HepG2 (cell line): ENCODE results near the gene DDHD1. TPM values are rescaled to one million over a fixed set of nuclear protein-coding genes. Genes with fewer than 3 reads are reported as not detected.

Source experiments
- ATAC-seq: fragments of 200-7000 bp; cut with Tn5 transposase; 3 replicates; pipeline ENCODE4 v1.9.1; 2020; ENCODE audit warnings: mild to moderate bottlenecking, moderate library complexity
- BruUV-seq: library from RNA; stranded (reverse); fragments of 400-500 nt; replicated peaks from 2 replicates; lab custom pipeline; 2021; lab: Mats Ljungman, UMichigan
- CTCF ChIA-PET: fragments of 300-600 bp; formaldehyde crosslinking; extraction: SDS; loops from one replicate; lab custom pipeline; 2021; ENCODE audit warnings: low total read pairs, inconsistent platforms, low intra/inter-chr PET ratio; lab: Yijun Ruan, JAX
- POLR2A ChIA-PET: fragments of 350-600 bp; sonication (Branson Sonifier 250); formaldehyde crosslinking; loops from one replicate; lab custom pipeline; 2020; ENCODE audit warnings: antibody characterized with exemption, inconsistent platforms; lab: Yijun Ruan, JAX
- DNase-seq: peaks from one replicate; pipeline ENCODE4 v3.0.0-alpha.2; 2015; ENCODE audit warnings: low spot score
- FAIRE-seq: peaks from 3 replicates; lab custom pipeline; 2011; peaks lifted over from hg19 to GRCh38; lab: Jason Lieb, UNC
- H2AFZ ChIP-seq: one replicate; pipeline ENCODE4 v1.6.1; 2011; ENCODE audit warnings: low read length, inconsistent platforms
- H3K27ac ChIP-seq: fragments of 300-600 bp; 3 replicates; pipeline ENCODE4 v1.8.0; 2011; ENCODE audit warnings: mixed run types, mild to moderate bottlenecking, mixed read lengths, low read length, inconsistent platforms; ENCODE audit not compliant: insufficient read depth; ENCODE audit errors: extremely low read length
- H3K27me3 ChIP-seq, 2 experiments: fragments of 200-600 bp in 1 of 2; 2 replicates in 1 of 2; 3 replicates in 1 of 2; pipeline versions ENCODE4 v1.6.0 to v1.8.0; 2011; ENCODE audit warnings: low read length in 2 of 2, mild to moderate bottlenecking in 2 of 2, moderate library complexity in 2 of 2, inconsistent platforms in 1 of 2; ENCODE audit not compliant: insufficient read depth in 2 of 2, control insufficient read depth in 1 of 2
- H3K36me3 ChIP-seq, 2 experiments: fragments of 200-600 bp in 1 of 2; replicated peaks in 1 of 2; 2 replicates in 1 of 2; 3 replicates in 1 of 2; pipeline versions ENCODE4 v1.5.1 to v1.8.0; 2011; ENCODE audit warnings: low read length in 2 of 2, inconsistent platforms in 1 of 2; ENCODE audit not compliant: insufficient read depth in 2 of 2, control insufficient read depth in 1 of 2
- H3K4me1 ChIP-seq: 2 replicates; pipeline ENCODE4 v1.5.1; 2012; ENCODE audit warnings: low read length, inconsistent platforms; ENCODE audit not compliant: insufficient read depth
- H3K4me2 ChIP-seq: 2 replicates; pipeline ENCODE4 v1.6.0; 2011; ENCODE audit warnings: low read depth, low read length, inconsistent platforms
- H3K4me3 ChIP-seq, 3 experiments: fragments of 200-600 bp in 1 of 3; sonication (generic), shearing (Covaris generic) in 1 of 3; replicated peaks in 1 of 3; 2 replicates each; pipeline ENCODE4 v1.5.1; 2011 to 2016; ENCODE audit warnings: low read length in 3 of 3, inconsistent platforms in 2 of 3, low read depth in 2 of 3, mild to moderate bottlenecking in 2 of 3, control low read depth in 1 of 3, mixed read lengths in 1 of 3; ENCODE audit not compliant: insufficient read depth in 1 of 3
- H3K79me2 ChIP-seq: one replicate; pipeline ENCODE4 v1.6.1; 2011; ENCODE audit warnings: low read length, inconsistent platforms; ENCODE audit not compliant: insufficient read depth
- H3K9ac ChIP-seq: 2 replicates; pipeline ENCODE4 v1.6.0; 2011; ENCODE audit warnings: mild to moderate bottlenecking, low read depth, low read length, inconsistent platforms; ENCODE audit not compliant: insufficient read depth
- H3K9me3 ChIP-seq: 2 replicates; pipeline ENCODE4 v1.5.1; 2012; ENCODE audit warnings: mild to moderate bottlenecking, low read length
- H4K20me1 ChIP-seq: 2 replicates; pipeline ENCODE4 v1.6.0; 2011; ENCODE audit warnings: inconsistent platforms, mild to moderate bottlenecking, low read length, moderate library complexity; ENCODE audit not compliant: insufficient read depth
- ATRX ChIP-seq: sonication (generic); formaldehyde crosslinking; IDR thresholded peaks from 2 replicates; pipeline ENCODE4 v1.4.0; 2020; ENCODE audit warnings: missing genetic modification reagents, borderline replicate concordance
- BRCA1 ChIP-seq: sonication (generic); formaldehyde crosslinking; IDR thresholded peaks from 2 replicates; pipeline ENCODE4 v1.4.0; 2020; ENCODE audit warnings: missing genetic modification reagents
- CTCF ChIP-seq: sonication (generic); formaldehyde crosslinking; IDR thresholded peaks from 2 replicates; pipeline ENCODE4 v1.5.0; 2020; ENCODE audit warnings: mild to moderate bottlenecking, missing genetic modification reagents, moderate library complexity
- EHMT2 ChIP-seq: fragments of 200-600 bp; sonication (generic); IDR thresholded peaks from 2 replicates; pipeline ENCODE4 v1.7.0; 2017; ENCODE audit warnings: antibody characterized with exemption, low read depth, low read length, borderline replicate concordance
- ERF ChIP-seq: IDR thresholded peaks from 2 replicates; pipeline ENCODE4 v1.6.1; 2018; ENCODE audit warnings: missing biosample characterization, missing genetic modification reagents
- FOSL1 ChIP-seq: sonication (generic); formaldehyde crosslinking; IDR thresholded peaks from 2 replicates; pipeline ENCODE4 v1.9.0; 2021; ENCODE audit warnings: missing genetic modification reagents, borderline replicate concordance
- GPN1 ChIP-seq: sonication (generic); formaldehyde crosslinking; IDR thresholded peaks from 2 replicates; pipeline ENCODE4 v1.5.1; 2020; ENCODE audit warnings: missing genetic modification reagents, borderline replicate concordance
- HES4 ChIP-seq: sonication (generic); formaldehyde crosslinking; IDR thresholded peaks from 2 replicates; pipeline ENCODE4 v1.9.0; 2021; ENCODE audit warnings: mild to moderate bottlenecking, missing genetic modification reagents, borderline replicate concordance
- KLF13 ChIP-seq: sonication (generic); formaldehyde crosslinking; IDR thresholded peaks from 2 replicates; pipeline ENCODE4 v1.4.0; 2020; ENCODE audit warnings: mild to moderate bottlenecking, missing genetic modification reagents
- MXD4 ChIP-seq: IDR thresholded peaks from 2 replicates; pipeline ENCODE4 v1.6.1; 2016; ENCODE audit warnings: mild to moderate bottlenecking, missing biosample characterization, missing genetic modification reagents
- NFKBIZ ChIP-seq: IDR thresholded peaks from 2 replicates; pipeline ENCODE4 v1.6.1; 2018; ENCODE audit warnings: missing genetic modification reagents, missing compliant biosample characterization
- NR3C1 ChIP-seq: sonication (generic); formaldehyde crosslinking; IDR thresholded peaks from 2 replicates; pipeline ENCODE4 v1.4.0; 2020; ENCODE audit warnings: missing genetic modification reagents
- PAWR ChIP-seq: sonication (generic); formaldehyde crosslinking; IDR thresholded peaks from 2 replicates; pipeline ENCODE4 v1.4.0; 2020; ENCODE audit warnings: missing genetic modification reagents, mild to moderate bottlenecking, borderline replicate concordance
- RFX3 ChIP-seq: IDR thresholded peaks from 2 replicates; pipeline ENCODE4 v1.6.1; 2016; ENCODE audit warnings: missing biosample characterization, missing genetic modification reagents
- ZFP37 ChIP-seq: sonication (generic); formaldehyde crosslinking; IDR thresholded peaks from 2 replicates; pipeline ENCODE4 v1.4.0; 2020; ENCODE audit warnings: missing genetic modification reagents, borderline replicate concordance
- ZKSCAN1 ChIP-seq: fragments of 150-350 bp; IDR thresholded peaks from 2 replicates; pipeline ENCODE4 v1.6.1; 2014; ENCODE audit warnings: low read length
- ZNF333 ChIP-seq: sonication (generic); formaldehyde crosslinking; IDR thresholded peaks from 2 replicates; pipeline ENCODE4 v1.4.0; 2020; ENCODE audit warnings: mild to moderate bottlenecking, missing genetic modification reagents, borderline replicate concordance
- ZNF430 ChIP-seq: sonication (generic); formaldehyde crosslinking; IDR thresholded peaks from 2 replicates; pipeline ENCODE4 v1.9.0; 2021; ENCODE audit warnings: mild to moderate bottlenecking, missing genetic modification reagents
- ZNF530 ChIP-seq: sonication (generic); formaldehyde crosslinking; IDR thresholded peaks from 2 replicates; pipeline ENCODE4 v1.5.0; 2020; ENCODE audit warnings: low read depth, mild to moderate bottlenecking, missing genetic modification reagents
- ZNF615 ChIP-seq: sonication (generic); formaldehyde crosslinking; IDR thresholded peaks from 2 replicates; pipeline ENCODE4 v1.5.0; 2020; ENCODE audit warnings: mild to moderate bottlenecking, missing genetic modification reagents, borderline replicate concordance
- WGBS: methylation state at CpG from one replicate; pipeline ENCODE4 v1.1.6; 2017; ENCODE audit warnings: low lambda C conversion rate; 5-methylcytosine and 5-hydroxymethylcytosine counted together
- in situ Hi-C: cut with HindIII; loops from 2 replicates; pipeline ENCODE4 v1.10.0; 2017; ENCODE audit warnings: low pct_unique_long_range_greater_than_20kb; ENCODE audit not compliant: extremely low pct_ligation_motif_present
- intact Hi-C: fragments of 100-400 bp; cut with micrococcal nuclease; formaldehyde crosslinking; loops from one replicate; pipeline ENCODE4 v1.10.0; 2022; ENCODE audit not compliant: unreplicated experiment
- polyA plus RNA-seq, 8 experiments: library from polyadenylated mRNA; depleted of rRNA in 3 of 8; stranded (reverse) in 7 of 8; unstranded in 1 of 8; fragments of >200 nt; fragmentation: Illumina TruSeq in 4 of 8; extraction: Trizol in 4 of 8; gene quantifications; 2 replicates each; pipeline versions ENCODE4 v1.2.1 to v1.2.3, GENCODE V29; 2011 to 2016; ENCODE audit warnings: low read depth in 4 of 8, missing spikeins in 1 of 8, mixed read lengths in 1 of 8; ENCODE audit not compliant: insufficient read depth in 1 of 8
- total RNA-seq, 5 experiments: library from RNA; depleted of rRNA; stranded (reverse); fragments of >200 nt; fragmentation: Illumina TruSeq; extraction: Trizol; gene quantifications; 2 replicates each; pipeline ENCODE4 v1.2.3, GENCODE V29; 2016; ENCODE audit warnings: low read depth in 1 of 5
- TF ChIP-seq, protein P1 (sequence below): sonication (generic); formaldehyde crosslinking; IDR thresholded peaks from 2 replicates; pipeline ENCODE4 v1.8.0; 2022; ENCODE audit warnings: missing genetic modification reagents, mild to moderate bottlenecking, borderline replicate concordance
- TF ChIP-seq, protein P2 (sequence below): sonication (generic); formaldehyde crosslinking; IDR thresholded peaks from 2 replicates; pipeline ENCODE4 v1.4.0; 2020; ENCODE audit warnings: mild to moderate bottlenecking, missing genetic modification reagents

Gene DDHD1
- total and polyA plus RNA-seq, 2 of the 13 experiments (the other 11 are each of a cell fraction or from before 2014, with no cell fraction given): 4.6 to 8.3 TPM

GRCh38 chr14:53038629-53039028 is 114.5 kb downstream of the DDHD1 start (continued):
- TF ChIP-seq ERF: no peak
- no peak for TF ChIP-seq ZKSCAN1
- TF ChIP-seq CTCF (CRISPR knock-in tag): no peak
- TF ChIP-seq, all 625 proteins: peak for 0

DNA sequence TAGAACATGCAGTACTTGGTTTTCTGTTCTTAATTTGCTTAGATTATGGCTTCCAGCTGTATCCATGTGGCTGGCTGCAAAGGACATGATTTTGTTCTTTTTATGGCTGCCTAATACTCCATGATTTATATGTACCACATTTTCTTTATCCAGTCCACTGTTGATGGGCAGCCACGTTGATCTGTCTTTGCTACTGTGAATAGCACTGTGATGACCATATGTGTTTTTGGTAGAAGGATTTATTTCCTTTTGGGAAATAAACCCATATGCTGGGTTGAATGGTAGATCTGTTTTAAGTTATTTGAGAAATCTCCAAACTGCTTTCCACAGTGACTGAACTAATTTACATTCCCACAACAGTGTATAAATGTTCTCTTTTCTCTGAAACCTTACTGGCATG is 116.1 kb downstream of the DDHD1 start:
- no peak overlapping the region for H3K9ac ChIP-seq
- H3K9me3 ChIP-seq: no peaks in the 10 kb centered on the region
- no peak overlapping the region for H2AFZ ChIP-seq
- no peak overlapping the region for H3K27ac ChIP-seq
- no peaks in the 10 kb centered on the region for H4K20me1 ChIP-seq
- DNase-seq: no peak
- H3K4me2 ChIP-seq: no peak overlapping the region
- no TSS peak for BruUV-seq
- H3K27me3 ChIP-seq: no peaks in the 10 kb centered on the region
- peaks cover 14% of the 10 kb centered on the region for H3K4me1 ChIP-seq
- WGBS: 87% methylated on average over 1 of the region's 1 CpG
- ChIA-PET CTCF (interaction anchor here (0.6 kb wide), 1 partner anchor 12 kb away, joined by 3 read pairs; no protein-coding TSS in a partner anchor), POLR2A (no interaction called here)
- in situ Hi-C loops (no loop called here), intact Hi-C loops (no loop called here)
- H3K36me3 ChIP-seq: no peaks in the 10 kb centered on the region
- no peak for ATAC-seq
- H3K4me3 ChIP-seq: no peak overlapping the region
- FAIRE-seq: no peak
- no peaks in the 10 kb centered on the region for H3K79me2 ChIP-seq
- TF ChIP-seq ATRX (no peak), KLF13 (CRISPR knock-in tag) (no peak), GPN1 (CRISPR knock-in tag) (no peak), MXD4 (no peak), RFX3 (CRISPR knock-in tag) (no peak), PAWR (CRISPR knock-in tag) (no peak), FOSL1 (CRISPR knock-in tag) (no peak), ZNF430 (CRISPR knock-in tag) (no peak), ZFP37 (no peak), ZNF333 (CRISPR knock-in tag) (no peak), ZNF530 (CRISPR knock-in tag) (no peak), NFKBIZ (no peak), ZNF615 (CRISPR knock-in tag) (no peak), BRCA1 (CRISPR knock-in tag) (no peak), EHMT2 (no peak), HES4 (CRISPR knock-in tag) (no peak), NR3C1 (no peak)
- TF ChIP-seq, protein P1, sequence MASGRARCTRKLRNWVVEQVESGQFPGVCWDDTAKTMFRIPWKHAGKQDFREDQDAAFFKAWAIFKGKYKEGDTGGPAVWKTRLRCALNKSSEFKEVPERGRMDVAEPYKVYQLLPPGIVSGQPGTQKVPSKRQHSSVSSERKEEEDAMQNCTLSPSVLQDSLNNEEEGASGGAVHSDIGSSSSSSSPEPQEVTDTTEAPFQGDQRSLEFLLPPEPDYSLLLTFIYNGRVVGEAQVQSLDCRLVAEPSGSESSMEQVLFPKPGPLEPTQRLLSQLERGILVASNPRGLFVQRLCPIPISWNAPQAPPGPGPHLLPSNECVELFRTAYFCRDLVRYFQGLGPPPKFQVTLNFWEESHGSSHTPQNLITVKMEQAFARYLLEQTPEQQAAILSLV (CRISPR knock-in tag): no peak
- TF ChIP-seq, protein P2, sequence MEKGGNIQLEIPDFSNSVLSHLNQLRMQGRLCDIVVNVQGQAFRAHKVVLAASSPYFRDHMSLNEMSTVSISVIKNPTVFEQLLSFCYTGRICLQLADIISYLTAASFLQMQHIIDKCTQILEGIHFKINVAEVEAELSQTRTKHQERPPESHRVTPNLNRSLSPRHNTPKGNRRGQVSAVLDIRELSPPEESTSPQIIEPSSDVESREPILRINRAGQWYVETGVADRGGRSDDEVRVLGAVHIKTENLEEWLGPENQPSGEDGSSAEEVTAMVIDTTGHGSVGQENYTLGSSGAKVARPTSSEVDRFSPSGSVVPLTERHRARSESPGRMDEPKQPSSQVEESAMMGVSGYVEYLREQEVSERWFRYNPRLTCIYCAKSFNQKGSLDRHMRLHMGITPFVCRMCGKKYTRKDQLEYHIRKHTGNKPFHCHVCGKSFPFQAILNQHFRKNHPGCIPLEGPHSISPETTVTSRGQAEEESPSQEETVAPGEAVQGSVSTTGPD (CRISPR knock-in tag): no peak
